Tibial artery (tissue), 4 donors: ENCODE results near the gene C5orf46.

Experiments
- DNase-seq, 2 donors: peaks; one replicate each; pipeline ENCODE4 v3.0.0-alpha.2; 2019
- H3K27ac ChIP-seq, 2 donors: fragments of 200-600 bp; sonication (generic) in 1 of 2; 1 replicate in 1 of 2; 2 replicates in 1 of 2; pipeline ENCODE4 v1.5.1; 2018 to 2019; ENCODE audit warnings: mild to moderate bottlenecking in 1 of 2
- H3K27me3 ChIP-seq, 2 donors: fragments of 200-600 bp; sonication (generic) in 1 of 2; one replicate each; pipeline versions ENCODE4 v1.5.1 to v1.6.0; 2016 to 2019
- H3K36me3 ChIP-seq, 3 donors: fragments of 200-600 bp; sonication (generic) in 2 of 3; one replicate each; pipeline ENCODE4 v1.5.1; 2016 to 2019; ENCODE audit warnings: mild to moderate bottlenecking in 2 of 3
- H3K4me1 ChIP-seq, 4 donors: fragments of 200-600 bp; sonication (generic) in 2 of 4; 1 replicate in 3 of 4; 2 replicates in 1 of 4; pipeline ENCODE4 v1.5.1; 2016 to 2019
- H3K4me3 ChIP-seq, 2 donors: fragments of 200-600 bp; sonication (generic) in 1 of 2; 1 replicate in 1 of 2; 2 replicates in 1 of 2; pipeline ENCODE4 v1.5.1; 2018 to 2019; ENCODE audit warnings: mild to moderate bottlenecking in 2 of 2
- H3K9me3 ChIP-seq, 3 donors: fragments of 200-600 bp; sonication (generic) in 1 of 3; one replicate each; pipeline ENCODE4 v1.5.1; 2016 to 2019
- CTCF ChIP-seq, 2 experiments: fragments of 200-600 bp in 1 of 2; fragments of 450-650 bp in 1 of 2; IDR thresholded peaks; one replicate each; pipeline ENCODE4 v1.5.1; 2017 to 2019; ENCODE audit warnings: antibody characterized with exemption in 2 of 2, mild to moderate bottlenecking in 1 of 2, moderate library complexity in 1 of 2
- intact Hi-C: fragments of 100-400 bp; cut with DNase I; formaldehyde crosslinking; loops from one replicate; pipeline ENCODE4 v1.15.0; 2023; ENCODE audit warnings: low total_unique reads

C5orf46 gene

GRCh38 chr5:147918899-147919298 is 12.6 kb upstream of the C5orf46 start:
- no peaks in the 10 kb centered on the region for H3K27me3 ChIP-seq
- H3K9me3 ChIP-seq = no peaks in the 10 kb centered on the region
- DNase-seq = no peak
- intact Hi-C loops = no loop called here
- no peaks in the 10 kb centered on the region for H3K36me3 ChIP-seq
- no peak for TF ChIP-seq CTCF (IDR thresholded peaks at IDR 0.05)
- no peak overlapping the region for H3K27ac ChIP-seq
- no peaks in the 10 kb centered on the region for H3K4me1 ChIP-seq
- no peak overlapping the region for H3K4me3 ChIP-seq

GRCh38 chr5:147918101-147918685 is 11.9 kb upstream of the C5orf46 start:
- no peak overlapping the region for H3K4me3 ChIP-seq

GRCh38 chr5:147913786-147914185 is 7.4 kb upstream of the C5orf46 start:
- no peak for TF ChIP-seq CTCF (IDR thresholded peaks at IDR 0.05)
- Histone ChIP-seq H3K4me1 (peaks cover 0 to 20% (median 0%) of the 10 kb centered on the region in 4 donors), H3K27me3 (no peaks in the 10 kb centered on the region), H3K36me3 (no peaks in the 10 kb centered on the region), H3K9me3 (no peaks in the 10 kb centered on the region), H3K27ac (no peak overlapping the region), H3K4me3 (no peak overlapping the region)
- DNase-seq = no peak
- intact Hi-C loops = no loop called here

More at GRCh38 chr5:147918101-147918685, 11.9 kb upstream of the C5orf46 start:
- no peak for DNase-seq
- no peak overlapping the region for H3K27ac ChIP-seq
- no peaks in the 10 kb centered on the region for H3K36me3 ChIP-seq
- H3K4me1 ChIP-seq = no peaks in the 10 kb centered on the region
- no peak for TF ChIP-seq CTCF (IDR thresholded peaks at IDR 0.05)
- no peaks in the 10 kb centered on the region for H3K27me3 ChIP-seq
- no peaks in the 10 kb centered on the region for H3K9me3 ChIP-seq
- intact Hi-C loops = no loop called here

- Histone ChIP-seq H3K4me1 (peaks cover 0 to 20% (median 0%) of the 10 kb centered on the region in 4 donors), H3K27ac (peak overlapping the region; percentile 64 to 66), H3K27me3 (no peaks in the 10 kb centered on the region), H3K4me3 (no peak overlapping the region), H3K9me3 (no peaks in the 10 kb centered on the region), H3K36me3 (no peaks in the 10 kb centered on the region)
- no peak for TF ChIP-seq CTCF (IDR thresholded peaks at IDR 0.05)
- no peak for DNase-seq
- intact Hi-C loops = no loop called here
Measured at GRCh38 chr5:147912011-147912410, 5.7 kb upstream of the C5orf46 start.

- peaks cover 0 to 20% (median 0%) of the 10 kb centered on the region in 4 donors for H3K4me1 ChIP-seq
- no peaks in the 10 kb centered on the region for H3K36me3 ChIP-seq
- H3K4me3 ChIP-seq = no peak overlapping the region
- no peak for TF ChIP-seq CTCF (IDR thresholded peaks at IDR 0.05)
- H3K27ac ChIP-seq = peak overlapping the region; percentile 64 to 66
- peak; percentile 72 to 87 for DNase-seq
- no peaks in the 10 kb centered on the region for H3K27me3 ChIP-seq
- intact Hi-C loops = no loop called here
- H3K9me3 ChIP-seq = no peaks in the 10 kb centered on the region
Measured at GRCh38 chr5:147911427-147911826, 5.1 kb upstream of the C5orf46 start.

- Histone ChIP-seq H3K36me3 (no peaks in the 10 kb centered on the region), H3K4me1 (peaks cover 0 to 34% (median 2%) of the 10 kb centered on the region in 4 donors), H3K27me3 (no peaks in the 10 kb centered on the region), H3K27ac (peak overlapping the region in 1 of 2 donors; percentile 68), H3K9me3 (no peaks in the 10 kb centered on the region), H3K4me3 (no peak overlapping the region)
- intact Hi-C loops = no loop called here
- no peak for TF ChIP-seq CTCF (IDR thresholded peaks at IDR 0.05)
- DNase-seq = no peak
Measured at GRCh38 chr5:147904110-147904509, 2.2 kb downstream of the C5orf46 start.
